ENCODE measurements around the gene IFRD2. TPM values are rescaled to one million over a fixed set of nuclear protein-coding genes. Genes with fewer than 3 reads are reported as not detected.

IFRD2 gene
- total and polyA plus RNA-seq, 2 of the 13 experiments (the other 11 are each of a cell fraction or from before 2014, with no cell fraction given): 32.8 to 96.1 TPM

- TF ChIP-seq ZNF407 (CRISPR knock-in tag; IDR thresholded peaks at IDR 0.05; ENCODE audit: not compliant biosample characterization): no peak
- TF ChIP-seq ZNF441 (CRISPR knock-in tag; IDR thresholded peaks at IDR 0.05; ENCODE audit: borderline replicate concordance): no peak
- TF ChIP-seq AGO1 (IDR thresholded peaks at IDR 0.05; ENCODE audit: low read depth, low read length, poor library complexity, severe bottlenecking): peak; percentile 82
- no peak for TF ChIP-seq TCF12 (IDR thresholded peaks at IDR 0.05)
- no peak for TF ChIP-seq TCF12 (CRISPR knock-in tag; IDR thresholded peaks at IDR 0.05)
- TF ChIP-seq NFAT5 (CRISPR knock-in tag; IDR thresholded peaks at IDR 0.05): no peak
- no peak; the same call in 1 of the 2 replicates for TF ChIP-seq ZC3H4 (CRISPR knock-in tag; IDR thresholded peaks at IDR 0.05; ENCODE audit: borderline replicate concordance)
- TF ChIP-seq ZNF557 (CRISPR knock-in tag; IDR thresholded peaks at IDR 0.05): no peak
- TF ChIP-seq ZNF510 (CRISPR knock-in tag; IDR thresholded peaks at IDR 0.05; ENCODE audit: low read depth): peak; percentile 35; the same call in 1 of the 2 replicates
- TF ChIP-seq FOXO1 (CRISPR knock-in tag; IDR thresholded peaks at IDR 0.05): peak; percentile 58; the same call in 1 of the 2 replicates
- TF ChIP-seq PPARG (CRISPR knock-in tag; conservative IDR thresholded peaks at IDR 0.05): 0 out of 2 replicates have a peak, but pooled peaks have one; percentile 45
- TF ChIP-seq ZNF616 (CRISPR knock-in tag; IDR thresholded peaks at IDR 0.05; ENCODE audit: low read depth): 0 out of 2 replicates have a peak, but pooled peaks have one; percentile 77
- no peak for TF ChIP-seq ZFP41 (CRISPR knock-in tag; IDR thresholded peaks at IDR 0.05; ENCODE audit: borderline replicate concordance)
- no peak for TF ChIP-seq ZFP90 (CRISPR knock-in tag; IDR thresholded peaks at IDR 0.05; ENCODE audit: borderline replicate concordance)
- TF ChIP-seq ZNF263 (CRISPR knock-in tag; IDR thresholded peaks at IDR 0.05): peak; percentile 79
Measured at GRCh38 chr3:50292159-50293078, at the start of gene IFRD2 (continued).

Data from HepG2 (cell line).